ENCODE measurements around the gene R3HCC1L. TPM values are rescaled to one million over a fixed set of nuclear protein-coding genes. Genes with fewer than 3 reads are reported as not detected.

R3HCC1L gene
- 10 to 100 TPM; 27.2 to 30.4 TPM for total RNA-seq
- 10 to 100 TPM in 1 of 2 donors, 1 to 10 TPM in 1; 7.0 to 13.8 TPM for polyA plus RNA-seq

DNA sequence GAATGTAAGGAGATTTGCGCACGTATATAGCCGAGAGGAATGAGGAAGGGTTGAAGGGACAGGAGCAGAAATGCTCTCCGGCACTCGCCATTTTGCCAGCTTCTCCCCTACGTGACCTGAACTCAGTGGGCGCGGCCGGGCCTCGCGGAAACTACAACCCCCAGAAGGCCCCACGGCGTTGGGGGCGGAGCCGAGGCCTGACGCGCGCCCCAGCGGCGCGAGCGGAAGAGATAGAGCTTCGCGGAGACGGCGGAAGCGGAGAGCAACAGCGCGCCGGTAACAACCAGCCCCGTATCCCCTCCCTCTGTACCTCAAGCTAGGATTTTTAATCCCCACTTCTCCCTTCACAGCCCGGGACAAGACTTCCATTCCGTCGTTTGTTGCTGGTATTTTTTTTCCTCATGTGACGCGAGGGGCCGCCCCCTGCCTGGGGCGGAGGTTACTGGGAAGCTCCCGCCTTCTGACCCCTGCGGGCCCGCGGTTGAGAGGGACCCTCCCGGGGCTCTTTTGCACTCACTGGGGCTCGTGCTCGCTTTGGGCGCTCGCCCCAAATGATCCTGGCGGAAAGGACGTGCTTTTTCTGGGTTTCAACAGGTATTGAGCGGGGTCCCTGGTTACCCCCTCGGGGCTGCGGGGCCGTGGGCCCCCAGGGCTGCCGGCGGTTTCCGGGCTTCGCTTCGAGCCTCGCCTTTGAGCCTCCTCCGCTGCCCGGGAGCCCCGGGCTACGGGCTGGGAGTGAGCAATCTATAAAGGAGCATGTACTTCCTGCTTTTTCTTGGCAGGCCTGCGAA is at the start of gene R3HCC1L:
Gene R3HCC1L, plus strand, starts transcription at position 227 of the 791 bp plus-strand sequence. CDS start 73,458 bp downstream, outside the sequence.
- peak within 1 kb of the TSS; percentile 77 to 93 (median 87) for H3K4me3 Mint-ChIP-seq
- peak within 1 kb of the TSS; percentile 97 for H3K27ac ChIP-seq (ENCODE audit: low read depth, low read length)
- ChIA-PET CTCF (ENCODE audit: partially characterized antibody) (interaction anchor here (0.8 to 2.0 kb wide), 5 partner anchors 13 to 49 kb away, joined by 3 to 17 read pairs (median 3); no protein-coding TSS in a partner anchor), POLR2A (ENCODE audit: partially characterized antibody) (interaction anchor here (0.6 to 1.8 kb wide), 14 partner anchors 10 to 1486 kb away, joined by 3 to 8 read pairs (median 4); partner anchors contain the start of genes AVPI1, FRAT1, GOLGA7B and HPS1)
- H3K36me3 Mint-ChIP-seq: peaks cover 4 to 5% of the 10 kb centered on the region in 2 donors
- peaks cover 28 to 54% (median 43%) of the 10 kb centered on the region in 4 donors for H3K4me1 Mint-ChIP-seq
- peaks cover 43% of the 10 kb centered on the region for H3K4me1 ChIP-seq (ENCODE audit: insufficient read depth, low read length)
- no peaks in the 10 kb centered on the region for H3K36me3 ChIP-seq (ENCODE audit: insufficient read depth, low read length)
- DNase-seq: peak; percentile 89 to 95 (median 92)
- no peaks in the 10 kb centered on the region for H3K27me3 ChIP-seq (ENCODE audit: insufficient read depth, low read length)
- H3K27ac Mint-ChIP-seq: peak within 1 kb of the TSS; percentile 89 to 98 (median 95)
- no peaks in the 10 kb centered on the region for H3K27me3 Mint-ChIP-seq
- H3K9me3 ChIP-seq (ENCODE audit: control insufficient read depth in 1 of 2, low read length in 2 of 2): no peaks in the 10 kb centered on the region
- intact Hi-C loops (cut with micrococcal nuclease): loop anchor here (1.0 to 10.0 kb wide), 5 partner anchors 282 to 1598 kb away; partner anchors contain the start of genes ARHGAP19, COX15, CUTC and HPS1
- H3K4me3 ChIP-seq (ENCODE audit: low read length in 2 of 2): peak within 1 kb of the TSS; percentile 83 to 84
- peaks cover 0 to 1% (median 0%) of the 10 kb centered on the region in 8 donors for H3K9me3 Mint-ChIP-seq

DNA sequence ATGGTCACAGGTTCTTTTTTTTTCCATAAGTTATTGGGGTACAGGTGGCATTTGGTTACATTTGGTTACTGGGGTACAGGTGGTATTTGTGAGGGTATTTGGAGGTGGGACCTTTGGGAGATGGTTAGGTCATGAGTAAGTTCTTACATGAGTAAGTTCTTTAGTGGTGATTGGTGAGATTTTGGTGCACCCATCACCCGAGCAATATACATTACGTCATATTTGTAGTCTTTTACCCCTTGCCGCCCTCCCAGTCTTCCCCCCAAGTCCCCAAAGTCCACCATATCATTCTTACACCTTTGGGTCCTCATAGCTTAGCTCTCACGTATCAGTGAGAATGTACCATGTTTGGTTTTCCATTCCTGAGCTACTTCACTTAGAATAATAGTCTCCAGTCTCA is 49.2 kb upstream of the R3HCC1L start:
- Histone ChIP-seq H3K4me1 (ENCODE audit: insufficient read depth, low read length) (no peaks in the 10 kb centered on the region), H3K9me3 (ENCODE audit: control insufficient read depth in 1 of 2, low read length in 2 of 2) (no peaks in the 10 kb centered on the region), H3K27me3 (ENCODE audit: insufficient read depth, low read length) (no peaks in the 10 kb centered on the region), H3K27ac (ENCODE audit: low read depth, low read length) (no peak overlapping the region), H3K4me3 (ENCODE audit: low read length in 2 of 2) (no peak overlapping the region), H3K36me3 (ENCODE audit: insufficient read depth, low read length) (no peaks in the 10 kb centered on the region)
- peaks cover 8 to 18% of the 10 kb centered on the region in 2 donors for H3K27me3 Mint-ChIP-seq
- no peak overlapping the region for H3K4me3 Mint-ChIP-seq
- H3K27ac Mint-ChIP-seq: no peak overlapping the region
- no peak for DNase-seq
- no peaks in the 10 kb centered on the region for H3K36me3 Mint-ChIP-seq
- ChIA-PET CTCF (ENCODE audit: partially characterized antibody) (no interaction called here), POLR2A (ENCODE audit: partially characterized antibody) (no interaction called here)
- intact Hi-C loops (cut with micrococcal nuclease): no loop called here
- no peaks in the 10 kb centered on the region for H3K4me1 Mint-ChIP-seq
- no peaks in the 10 kb centered on the region for H3K9me3 Mint-ChIP-seq

DNA sequence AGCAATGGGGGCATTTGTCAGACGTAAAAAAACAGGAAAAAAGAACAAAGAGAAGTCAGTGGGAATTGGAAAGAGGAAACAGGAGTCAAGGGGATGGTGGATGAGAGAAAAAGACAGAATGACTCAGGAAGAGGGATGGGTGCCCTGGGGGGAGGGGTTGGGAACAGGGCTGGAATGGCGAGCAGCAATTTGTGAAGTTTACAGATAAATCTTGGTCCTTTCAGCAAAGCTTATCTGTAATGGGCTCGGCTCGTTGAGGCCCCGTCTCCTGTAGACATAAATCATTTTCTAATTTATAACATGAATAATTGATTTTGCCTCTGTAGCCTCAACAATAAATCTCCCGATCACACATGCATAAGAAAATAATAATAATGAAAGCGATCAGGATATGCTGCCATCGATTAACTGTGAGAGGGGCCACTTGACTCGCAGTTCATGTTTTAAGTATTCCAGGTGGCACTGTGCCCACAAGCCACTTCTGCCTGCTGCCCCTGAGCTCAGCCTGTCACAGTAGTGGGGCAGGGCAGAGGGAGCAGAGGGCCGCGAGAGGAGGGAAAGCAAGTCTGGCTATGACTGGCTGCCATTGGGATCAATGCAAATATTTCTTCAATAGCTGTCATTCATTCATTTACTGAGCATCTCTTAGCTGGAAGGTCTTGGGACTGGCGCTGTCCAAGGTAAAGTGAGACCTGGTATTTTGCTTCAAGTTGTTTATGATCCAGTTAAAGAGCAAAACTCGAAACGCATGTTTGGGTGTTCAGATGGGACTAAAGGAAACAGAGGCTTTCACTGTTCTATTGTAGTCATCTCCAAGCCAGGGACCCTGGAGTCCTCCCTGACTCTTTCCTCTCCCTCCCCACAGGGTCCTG is 47.4 kb upstream of the R3HCC1L start:
- Histone ChIP-seq H3K4me1 (ENCODE audit: insufficient read depth, low read length) (no peaks in the 10 kb centered on the region), H3K9me3 (ENCODE audit: control insufficient read depth in 1 of 2, low read length in 2 of 2) (no peaks in the 10 kb centered on the region), H3K27me3 (ENCODE audit: insufficient read depth, low read length) (no peaks in the 10 kb centered on the region), H3K36me3 (ENCODE audit: insufficient read depth, low read length) (no peaks in the 10 kb centered on the region), H3K4me3 (ENCODE audit: low read length in 2 of 2) (no peak overlapping the region), H3K27ac (ENCODE audit: low read depth, low read length) (no peak overlapping the region)
- ChIA-PET POLR2A (ENCODE audit: partially characterized antibody) (no interaction called here), CTCF (ENCODE audit: partially characterized antibody) (no interaction called here)
- Mint-ChIP-seq H3K36me3 (no peaks in the 10 kb centered on the region), H3K27me3 (peaks cover 8 to 18% of the 10 kb centered on the region in 2 donors), H3K4me1 (no peaks in the 10 kb centered on the region), H3K9me3 (no peaks in the 10 kb centered on the region), H3K4me3 (no peak overlapping the region), H3K27ac (no peak overlapping the region)
- DNase-seq: no peak
- intact Hi-C loops (cut with micrococcal nuclease): no loop called here

DNA sequence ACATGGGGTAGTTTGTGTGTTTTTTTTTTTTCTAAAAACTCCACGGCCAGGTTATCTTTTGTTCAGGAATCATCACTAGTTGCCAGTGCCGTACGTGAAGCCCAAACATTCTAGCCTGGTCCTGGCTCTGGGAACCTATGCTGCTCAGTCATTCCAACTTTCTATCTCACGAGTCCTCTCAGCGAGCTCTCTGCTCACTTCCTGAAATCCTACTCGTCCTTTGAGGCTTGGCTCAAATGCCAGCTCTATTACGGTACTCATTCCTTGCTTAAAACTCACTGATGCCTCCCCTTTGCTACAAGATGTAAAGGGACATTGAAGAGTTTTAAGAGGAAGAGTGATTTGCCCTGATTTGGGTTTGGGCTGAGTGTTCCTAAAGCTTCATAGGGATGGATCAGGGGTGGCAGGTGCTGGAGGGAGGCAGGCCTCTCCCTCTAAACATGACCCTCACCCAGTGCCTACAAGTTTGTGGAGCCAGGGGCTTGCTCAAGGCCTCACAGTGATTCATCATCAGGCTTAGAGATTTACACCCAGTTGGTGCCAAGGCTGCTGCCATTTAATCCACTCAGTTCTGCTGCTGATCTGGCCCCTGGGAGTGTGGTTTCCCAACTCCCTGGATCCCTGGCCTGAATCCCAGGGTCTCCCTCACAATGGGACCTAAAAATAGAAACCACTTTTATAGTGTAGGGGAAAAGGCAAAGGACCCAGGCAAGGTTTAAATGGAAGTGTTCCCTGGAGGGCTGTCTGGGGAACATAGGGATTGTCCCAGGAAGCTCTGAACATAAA is 46.1 kb upstream of the R3HCC1L start:
- DNase-seq: no peak
- Mint-ChIP-seq H3K9me3 (no peaks in the 10 kb centered on the region), H3K27me3 (peaks cover 10 to 18% of the 10 kb centered on the region in 2 donors), H3K4me3 (no peak overlapping the region), H3K36me3 (no peaks in the 10 kb centered on the region), H3K4me1 (no peaks in the 10 kb centered on the region), H3K27ac (no peak overlapping the region)
- no peaks in the 10 kb centered on the region for H3K9me3 ChIP-seq (ENCODE audit: control insufficient read depth in 1 of 2, low read length in 2 of 2)
- intact Hi-C loops (cut with micrococcal nuclease): no loop called here
- no peaks in the 10 kb centered on the region for H3K4me1 ChIP-seq (ENCODE audit: insufficient read depth, low read length)
- H3K36me3 ChIP-seq (ENCODE audit: insufficient read depth, low read length): no peaks in the 10 kb centered on the region
- CTCF ChIA-PET (ENCODE audit: partially characterized antibody): no interaction called here
- H3K27me3 ChIP-seq (ENCODE audit: insufficient read depth, low read length): no peaks in the 10 kb centered on the region
- H3K27ac ChIP-seq (ENCODE audit: low read depth, low read length): no peak overlapping the region
- POLR2A ChIA-PET (ENCODE audit: partially characterized antibody): no interaction called here
- H3K4me3 ChIP-seq (ENCODE audit: low read length in 2 of 2): no peak overlapping the region

DNA sequence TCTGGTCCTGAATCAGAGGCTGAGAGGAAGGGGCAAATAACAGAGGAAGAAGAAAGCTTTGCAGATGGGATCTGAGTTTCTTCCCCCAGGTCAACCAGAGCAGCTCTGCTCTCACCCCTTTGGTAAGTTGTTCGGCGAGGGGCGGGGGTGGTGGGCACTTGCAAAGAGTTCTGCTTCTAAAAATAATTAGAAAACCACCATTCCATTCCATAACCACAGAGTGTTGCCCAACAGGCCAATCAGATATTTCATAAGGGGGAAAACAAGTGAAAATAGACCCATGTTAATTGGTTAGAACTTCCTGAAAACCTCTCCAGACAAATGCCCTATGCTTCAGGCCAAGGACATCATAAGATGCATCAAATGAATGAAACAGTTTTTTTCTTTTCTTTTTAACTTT is 43.6 kb upstream of the R3HCC1L start:
- Histone ChIP-seq H3K4me1 (ENCODE audit: insufficient read depth, low read length) (no peaks in the 10 kb centered on the region), H3K4me3 (ENCODE audit: low read length in 2 of 2) (no peak overlapping the region), H3K27me3 (ENCODE audit: insufficient read depth, low read length) (no peaks in the 10 kb centered on the region), H3K27ac (ENCODE audit: low read depth, low read length) (no peak overlapping the region), H3K9me3 (ENCODE audit: control insufficient read depth in 1 of 2, low read length in 2 of 2) (no peaks in the 10 kb centered on the region), H3K36me3 (ENCODE audit: insufficient read depth, low read length) (no peaks in the 10 kb centered on the region)
- POLR2A ChIA-PET (ENCODE audit: partially characterized antibody): no interaction called here
- H3K36me3 Mint-ChIP-seq: no peaks in the 10 kb centered on the region
- no peak for DNase-seq
- intact Hi-C loops (cut with micrococcal nuclease): no loop called here
- CTCF ChIA-PET (ENCODE audit: partially characterized antibody): no interaction called here
- no peak overlapping the region for H3K4me3 Mint-ChIP-seq
- no peaks in the 10 kb centered on the region for H3K4me1 Mint-ChIP-seq
- peaks cover 14 to 23% of the 10 kb centered on the region in 2 donors for H3K27me3 Mint-ChIP-seq
- H3K9me3 Mint-ChIP-seq: no peaks in the 10 kb centered on the region
- H3K27ac Mint-ChIP-seq: no peak overlapping the region

- Histone ChIP-seq H3K27ac (ENCODE audit: low read depth, low read length) (no peak overlapping the region), H3K4me3 (ENCODE audit: low read length in 2 of 2) (no peak overlapping the region), H3K9me3 (ENCODE audit: control insufficient read depth in 1 of 2, low read length in 2 of 2) (no peaks in the 10 kb centered on the region), H3K36me3 (ENCODE audit: insufficient read depth, low read length) (no peaks in the 10 kb centered on the region), H3K27me3 (ENCODE audit: insufficient read depth, low read length) (no peaks in the 10 kb centered on the region), H3K4me1 (ENCODE audit: insufficient read depth, low read length) (no peaks in the 10 kb centered on the region)
- peaks cover 12 to 15% of the 10 kb centered on the region in 2 donors for H3K27me3 Mint-ChIP-seq
- DNase-seq: no peak
- no peaks in the 10 kb centered on the region for H3K36me3 Mint-ChIP-seq
- peaks cover 0 to 2% (median 0%) of the 10 kb centered on the region in 8 donors for H3K9me3 Mint-ChIP-seq
- no peak overlapping the region for H3K4me3 Mint-ChIP-seq
- ChIA-PET CTCF (ENCODE audit: partially characterized antibody) (no interaction called here), POLR2A (ENCODE audit: partially characterized antibody) (no interaction called here)
- no peaks in the 10 kb centered on the region for H3K4me1 Mint-ChIP-seq
- no peak overlapping the region for H3K27ac Mint-ChIP-seq
- intact Hi-C loops (cut with micrococcal nuclease): no loop called here
Measured at GRCh38 chr10:98096316-98096715, 38.1 kb upstream of the R3HCC1L start.

All from CD4-positive, alpha-beta memory T cell (primary cell).